ENCODE data around the gene GALNT14. TPM values are rescaled to one million over a fixed set of nuclear protein-coding genes. Genes with fewer than 3 reads are reported as not detected.

GALNT14 gene
- total RNA-seq (2022; extraction: Qiagen RNA extraction), result 41.2 to 47.8 TPM (median 47.3 TPM) in 5 replicates

GRCh38 chr2:31138037-31138962 lies at the start of gene GALNT14:
TSS of gene GALNT14 (minus strand) at chr2:31138440. CDS start at chr2:31138086, 354 bp downstream.

Other genes starting within 250 kb of the GALNT14 start
- 0.03 to 0.05 TPM in 2 of 5 replicates, not detected in the others for gene CAPN14, start 79.1 kb upstream of the GALNT14 start, total RNA-seq (2022; extraction: Qiagen RNA extraction)
- gene EHD3, start 95.7 kb upstream of the GALNT14 start, total RNA-seq (2022; extraction: Qiagen RNA extraction), result 6.2 to 7.8 TPM (median 7.3 TPM) in 5 replicates